CD4-positive, alpha-beta T cell (primary cell): ENCODE measurements around the gene ZNF521. TPM values are rescaled to one million over a fixed set of nuclear protein-coding genes. Genes with fewer than 3 reads are reported as not detected.

Source experiments
- ATAC-seq: fragments of 200-7000 bp; cut with Tn5 transposase; one replicate; pipeline ENCODE4 v1.10.0; 2022; ENCODE audit warnings: mild to moderate bottlenecking; ENCODE audit not compliant: poor library complexity
- CTCF ChIA-PET: fragments of 350-600 bp; sonication (Branson Sonifier 250); formaldehyde crosslinking; loops from one replicate; lab custom pipeline; 2021; ENCODE audit warnings: antibody characterized with exemption, inconsistent platforms; lab: Charles Lee
- POLR2A ChIA-PET: fragments of 350-600 bp; sonication (Branson Sonifier 250); formaldehyde crosslinking; loops from one replicate; lab custom pipeline; 2021; ENCODE audit warnings: antibody characterized with exemption, inconsistent platforms; lab: Charles Lee
- DNase-seq, 14 experiments: peaks; one replicate each; pipeline ENCODE4 v3.0.0-alpha.2; 2013 to 2020; ENCODE audit warnings: mixed read lengths in 2 of 14
- H3K27ac ChIP-seq, 2 donors: one replicate each; pipeline versions ENCODE4 v1.5.1 to v1.7.0; 2013; ENCODE audit warnings: low read length in 2 of 2, low read depth in 1 of 2, mild to moderate bottlenecking in 1 of 2
- H3K27me3 ChIP-seq, 2 experiments: 1 replicate in 1 of 2; 2 replicates in 1 of 2; pipeline versions ENCODE4 v1.6.1 to v1.7.0; 2013; ENCODE audit warnings: low read length in 2 of 2, control low read depth in 1 of 2, mild to moderate bottlenecking in 1 of 2, moderate library complexity in 1 of 2; ENCODE audit not compliant: insufficient read depth in 2 of 2, control insufficient read depth in 1 of 2
- H3K36me3 ChIP-seq: one replicate; pipeline ENCODE4 v1.6.1; 2013; ENCODE audit warnings: low read length, control low read depth; ENCODE audit not compliant: insufficient read depth
- H3K4me1 ChIP-seq: one replicate; pipeline ENCODE4 v1.6.1; 2013; ENCODE audit warnings: low read length, control low read depth; ENCODE audit not compliant: insufficient read depth
- H3K4me3 ChIP-seq: one replicate; pipeline ENCODE4 v1.5.1; 2013; ENCODE audit warnings: mild to moderate bottlenecking, low read length, moderate library complexity
- H3K9me3 ChIP-seq, 2 experiments: 1 replicate in 1 of 2; 2 replicates in 1 of 2; pipeline versions ENCODE4 v1.6.1 to v1.7.0; 2013; ENCODE audit warnings: low read length in 2 of 2, mild to moderate bottlenecking in 2 of 2, control low read depth in 1 of 2, moderate library complexity in 1 of 2; ENCODE audit not compliant: control insufficient read depth in 1 of 2, insufficient read depth in 1 of 2
- H3K27ac Mint-ChIP-seq: one replicate; pipeline ENCODE4 v1.8.0; 2020; ENCODE audit warnings: mixed read lengths
- H3K27me3 Mint-ChIP-seq: one replicate; pipeline ENCODE4 v1.8.0; 2021; ENCODE audit warnings: mixed read lengths
- H3K36me3 Mint-ChIP-seq: one replicate; pipeline ENCODE4 v1.8.0; 2021; ENCODE audit warnings: low read depth, mixed read lengths
- H3K4me1 Mint-ChIP-seq: one replicate; pipeline ENCODE4 v1.8.0; 2021; ENCODE audit warnings: low read depth, mixed read lengths
- H3K4me3 Mint-ChIP-seq: one replicate; pipeline ENCODE4 v1.8.0; 2020; ENCODE audit warnings: mild to moderate bottlenecking, mixed read lengths
- H3K9me3 Mint-ChIP-seq: one replicate; pipeline ENCODE4 v1.8.0; 2020; ENCODE audit warnings: mixed read lengths
- intact Hi-C, 2 experiments: fragments of 100-400 bp; cut with DNase I in 1 of 2; cut with micrococcal nuclease in 1 of 2; formaldehyde crosslinking; loops; one replicate each; pipeline versions ENCODE4 v1.15.1 to v1.9.0; 2023 to 2025; cut with DNase I, micrococcal nuclease
- total RNA-seq, 174 experiments: library from RNA in 2 of 174; stranded (reverse) in 2 of 174; gene quantifications; one replicate each; pipeline ENCODE4 v1.2.3 and lab custom pipeline; 2021 to 2026
- TF ChIP-seq, protein P1 (sequence below): fragments of 200-600 bp; IDR thresholded peaks from one replicate; pipeline ENCODE4 v1.8.0; 2022; ENCODE audit warnings: antibody characterized with exemption, mild to moderate bottlenecking

Gene ZNF521
- total RNA-seq, 2 experiments from 2014 or later = not detected

DNA sequence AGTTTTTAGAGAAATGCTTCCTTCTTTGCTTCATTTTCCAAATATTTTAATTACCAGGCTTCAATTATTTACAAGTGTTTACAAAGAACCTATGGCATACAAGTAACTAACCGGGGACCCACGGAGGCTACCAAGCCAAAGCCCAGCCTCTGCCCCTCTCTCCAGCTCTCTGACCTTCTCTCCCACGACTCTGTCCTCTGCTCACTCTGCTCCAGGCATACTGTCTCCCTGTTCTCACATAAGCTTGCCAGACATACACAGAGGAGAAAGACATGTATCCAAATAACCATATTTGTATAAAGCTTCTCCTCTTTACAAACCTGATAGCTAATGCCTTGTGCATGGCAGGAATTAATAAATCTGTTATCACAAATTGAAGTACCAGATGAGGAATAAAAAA, 141.3 kb downstream of the ZNF521 start:
- Histone ChIP-seq H3K4me1 (no peaks in the 10 kb centered on the region), H3K9me3 (no peaks in the 10 kb centered on the region), H3K4me3 (no peak overlapping the region), H3K27me3 (no peaks in the 10 kb centered on the region), H3K36me3 (no peaks in the 10 kb centered on the region), H3K27ac (no peak overlapping the region)
- intact Hi-C loops = no loop called here
- H3K9me3 Mint-ChIP-seq = no peaks in the 10 kb centered on the region
- DNase-seq (no peak), ATAC-seq (no peak)
- ChIA-PET POLR2A (no interaction called here), CTCF (no interaction called here)
- H3K36me3 Mint-ChIP-seq = no peaks in the 10 kb centered on the region
- no peaks in the 10 kb centered on the region for H3K27me3 Mint-ChIP-seq
- H3K4me1 Mint-ChIP-seq = no peaks in the 10 kb centered on the region
- TF ChIP-seq, protein P1, sequence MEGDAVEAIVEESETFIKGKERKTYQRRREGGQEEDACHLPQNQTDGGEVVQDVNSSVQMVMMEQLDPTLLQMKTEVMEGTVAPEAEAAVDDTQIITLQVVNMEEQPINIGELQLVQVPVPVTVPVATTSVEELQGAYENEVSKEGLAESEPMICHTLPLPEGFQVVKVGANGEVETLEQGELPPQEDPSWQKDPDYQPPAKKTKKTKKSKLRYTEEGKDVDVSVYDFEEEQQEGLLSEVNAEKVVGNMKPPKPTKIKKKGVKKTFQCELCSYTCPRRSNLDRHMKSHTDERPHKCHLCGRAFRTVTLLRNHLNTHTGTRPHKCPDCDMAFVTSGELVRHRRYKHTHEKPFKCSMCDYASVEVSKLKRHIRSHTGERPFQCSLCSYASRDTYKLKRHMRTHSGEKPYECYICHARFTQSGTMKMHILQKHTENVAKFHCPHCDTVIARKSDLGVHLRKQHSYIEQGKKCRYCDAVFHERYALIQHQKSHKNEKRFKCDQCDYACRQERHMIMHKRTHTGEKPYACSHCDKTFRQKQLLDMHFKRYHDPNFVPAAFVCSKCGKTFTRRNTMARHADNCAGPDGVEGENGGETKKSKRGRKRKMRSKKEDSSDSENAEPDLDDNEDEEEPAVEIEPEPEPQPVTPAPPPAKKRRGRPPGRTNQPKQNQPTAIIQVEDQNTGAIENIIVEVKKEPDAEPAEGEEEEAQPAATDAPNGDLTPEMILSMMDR = no peak
- no peak overlapping the region for H3K27ac Mint-ChIP-seq
- no peak overlapping the region for H3K4me3 Mint-ChIP-seq

DNA sequence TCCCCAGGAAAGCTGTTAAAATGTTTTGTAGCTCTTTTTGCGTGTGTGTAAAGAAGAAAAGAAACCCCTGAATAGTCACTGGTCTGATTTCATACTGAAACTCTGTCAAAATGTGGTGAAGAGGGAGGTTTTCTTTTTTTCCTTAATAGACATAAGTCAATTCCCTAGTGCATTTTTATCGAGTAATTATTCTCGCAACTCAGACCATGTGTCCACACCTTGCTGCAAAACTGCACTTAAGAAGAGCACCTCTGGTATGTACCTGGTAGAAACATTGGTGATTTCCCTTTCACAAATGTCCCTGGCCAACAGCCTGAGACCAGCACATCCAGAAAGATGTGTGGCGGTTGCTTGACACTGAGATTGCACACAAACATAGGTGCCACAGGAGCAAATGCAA, 159.9 kb downstream of the ZNF521 start:
- no peak for ATAC-seq
- no peaks in the 10 kb centered on the region for H3K36me3 Mint-ChIP-seq

GRCh38 chr18:25190472-25190871, 161.5 kb downstream of the ZNF521 start:
- Histone ChIP-seq H3K4me1 (no peaks in the 10 kb centered on the region), H3K9me3 (no peaks in the 10 kb centered on the region), H3K27ac (no peak overlapping the region), H3K27me3 (no peaks in the 10 kb centered on the region), H3K36me3 (no peaks in the 10 kb centered on the region), H3K4me3 (no peak overlapping the region)
- H3K4me1 Mint-ChIP-seq = no peaks in the 10 kb centered on the region
- CTCF ChIA-PET = no interaction called here
- H3K4me3 Mint-ChIP-seq = no peak overlapping the region
- TF ChIP-seq, protein P1 = no peak
- no peaks in the 10 kb centered on the region for H3K36me3 Mint-ChIP-seq
- no peak overlapping the region for H3K27ac Mint-ChIP-seq
- no peaks in the 10 kb centered on the region for H3K9me3 Mint-ChIP-seq
- POLR2A ChIA-PET = no interaction called here
- intact Hi-C loops = no loop called here
- ATAC-seq = no peak
- H3K27me3 Mint-ChIP-seq = no peaks in the 10 kb centered on the region
- no peak for DNase-seq

More for the DNA sequence above, 159.9 kb downstream of the ZNF521 start:
- no peak overlapping the region for H3K4me3 Mint-ChIP-seq
- TF ChIP-seq, protein P1 = no peak
- intact Hi-C loops = no loop called here
- no peak overlapping the region for H3K27ac ChIP-seq
- no peaks in the 10 kb centered on the region for H3K4me1 Mint-ChIP-seq
- no peak overlapping the region for H3K27ac Mint-ChIP-seq
- no peak for DNase-seq
- ChIA-PET POLR2A (no interaction called here), CTCF (interaction anchor here (0.6 kb wide), 1 partner anchor 250 kb away, joined by 5 read pairs; no protein-coding TSS in a partner anchor)
- H3K4me1 ChIP-seq = no peaks in the 10 kb centered on the region
- no peaks in the 10 kb centered on the region for H3K36me3 ChIP-seq
- no peaks in the 10 kb centered on the region for H3K27me3 ChIP-seq
- H3K27me3 Mint-ChIP-seq = no peaks in the 10 kb centered on the region
- no peaks in the 10 kb centered on the region for H3K9me3 ChIP-seq
- no peaks in the 10 kb centered on the region for H3K9me3 Mint-ChIP-seq
- H3K4me3 ChIP-seq = no peak overlapping the region
